OCI-LY3 (cell line): ENCODE results near the gene RAC3.

Experiments
- EZH2phosphoT487 ChIP-seq: fragments of 200-600 bp; shearing (Covaris generic); IDR thresholded peaks from 2 replicates; pipeline ENCODE4 v1.6.1; 2018; ENCODE audit warnings: antibody characterized with exemption, mixed run types, low read depth
- TF ChIP-seq, protein P1 (sequence below): fragments of 200-600, 300-600 bp; sonication (generic); IDR thresholded peaks from 2 replicates; pipeline ENCODE4 v1.5.1; 2014; ENCODE audit warnings: antibody characterized with exemption, low read length, low read depth

- TF ChIP-seq, protein P1, sequence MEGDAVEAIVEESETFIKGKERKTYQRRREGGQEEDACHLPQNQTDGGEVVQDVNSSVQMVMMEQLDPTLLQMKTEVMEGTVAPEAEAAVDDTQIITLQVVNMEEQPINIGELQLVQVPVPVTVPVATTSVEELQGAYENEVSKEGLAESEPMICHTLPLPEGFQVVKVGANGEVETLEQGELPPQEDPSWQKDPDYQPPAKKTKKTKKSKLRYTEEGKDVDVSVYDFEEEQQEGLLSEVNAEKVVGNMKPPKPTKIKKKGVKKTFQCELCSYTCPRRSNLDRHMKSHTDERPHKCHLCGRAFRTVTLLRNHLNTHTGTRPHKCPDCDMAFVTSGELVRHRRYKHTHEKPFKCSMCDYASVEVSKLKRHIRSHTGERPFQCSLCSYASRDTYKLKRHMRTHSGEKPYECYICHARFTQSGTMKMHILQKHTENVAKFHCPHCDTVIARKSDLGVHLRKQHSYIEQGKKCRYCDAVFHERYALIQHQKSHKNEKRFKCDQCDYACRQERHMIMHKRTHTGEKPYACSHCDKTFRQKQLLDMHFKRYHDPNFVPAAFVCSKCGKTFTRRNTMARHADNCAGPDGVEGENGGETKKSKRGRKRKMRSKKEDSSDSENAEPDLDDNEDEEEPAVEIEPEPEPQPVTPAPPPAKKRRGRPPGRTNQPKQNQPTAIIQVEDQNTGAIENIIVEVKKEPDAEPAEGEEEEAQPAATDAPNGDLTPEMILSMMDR: no peak
- TF ChIP-seq EZH2phosphoT487: no peak
Measured at GRCh38 chr17:82041144-82041814, 9.8 kb downstream of the RAC3 start.
